Stimulated activated CD8-positive, alpha-beta memory T cell treated with anti-CD3 and anti-CD28 coated beads, Interleukin-12 subunit alpha, Interleukin-12 subunit beta, amount 100 ng/mL, for 24 hours (primary cell): ENCODE data around the gene ST6GALNAC4.
"Not testable (repeated sequence)": the region's sequence is repeated elsewhere in the genome, so short reads cannot be mapped to it uniquely, and the experiment has no call there.

Experiments used
- DNase-seq: peaks from one replicate; pipeline ENCODE4 v3.0.0-alpha.2; 2020; ENCODE audit errors: extremely low read depth

The ST6GALNAC4 gene

GRCh38 chr9:127885508-127886281 lies 31.1 kb downstream of the ST6GALNAC4 start:
- DNase-seq = no peak

DNA sequence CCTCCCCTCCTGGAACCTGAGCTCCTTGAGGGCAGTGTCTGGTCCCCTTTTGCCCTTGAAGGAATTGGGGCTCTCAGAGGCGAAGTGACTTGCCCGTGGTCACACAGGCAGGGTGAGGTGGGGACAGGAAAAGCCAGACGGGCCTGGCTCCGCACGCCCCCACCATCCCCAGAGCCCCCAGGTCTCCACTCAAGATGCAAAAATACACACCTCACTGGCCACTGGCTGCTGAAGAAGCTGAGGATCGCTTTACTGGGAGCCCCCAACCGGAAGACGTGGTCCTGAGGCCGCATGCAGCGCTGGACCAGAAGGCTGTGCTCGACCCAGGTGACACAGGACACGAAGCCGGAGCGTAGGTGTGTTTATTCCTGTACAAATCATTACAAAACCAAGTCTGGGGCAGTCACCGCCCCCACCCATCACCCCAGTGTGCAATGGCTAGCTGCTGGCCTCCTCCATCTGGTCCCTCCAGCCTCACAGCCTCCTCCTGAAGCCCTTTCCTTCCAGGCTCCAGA lies 31.8 kb downstream of the ST6GALNAC4 start:
- DNase-seq = no peak

- no peak for DNase-seq
These were observed 32.4 kb downstream of the ST6GALNAC4 start for GRCh38 chr9:127884427-127884911.

GRCh38 chr9:127883959-127884358 lies 32.9 kb downstream of the ST6GALNAC4 start:
- no peak for DNase-seq

DNA sequence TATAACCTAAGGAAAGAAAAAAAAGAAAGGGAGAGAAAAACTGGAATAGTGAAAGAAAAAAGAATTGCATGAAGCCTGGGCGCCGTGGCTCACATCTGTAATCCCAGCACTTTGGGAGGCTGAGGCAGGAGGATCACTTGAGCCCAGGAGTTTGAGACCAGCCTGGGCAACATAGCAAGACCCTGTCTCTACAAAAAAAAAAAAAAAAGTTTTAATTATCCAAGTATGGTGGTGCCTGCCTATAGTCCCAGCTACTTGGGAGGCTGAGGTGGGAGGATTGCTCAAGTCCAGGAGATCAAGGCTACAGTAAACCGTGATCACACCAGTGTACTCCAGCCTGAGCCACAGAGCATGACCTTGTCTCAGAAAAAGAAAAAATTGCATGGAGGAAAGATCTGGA lies 35.1 kb downstream of the ST6GALNAC4 start:
- DNase-seq = not testable (repeated sequence)

GRCh38 chr9:127880143-127880542 lies 36.7 kb downstream of the ST6GALNAC4 start:
- DNase-seq = no peak

GRCh38 chr9:127878652-127879390 lies 38.0 kb downstream of the ST6GALNAC4 start:
- DNase-seq = no peak

DNA sequence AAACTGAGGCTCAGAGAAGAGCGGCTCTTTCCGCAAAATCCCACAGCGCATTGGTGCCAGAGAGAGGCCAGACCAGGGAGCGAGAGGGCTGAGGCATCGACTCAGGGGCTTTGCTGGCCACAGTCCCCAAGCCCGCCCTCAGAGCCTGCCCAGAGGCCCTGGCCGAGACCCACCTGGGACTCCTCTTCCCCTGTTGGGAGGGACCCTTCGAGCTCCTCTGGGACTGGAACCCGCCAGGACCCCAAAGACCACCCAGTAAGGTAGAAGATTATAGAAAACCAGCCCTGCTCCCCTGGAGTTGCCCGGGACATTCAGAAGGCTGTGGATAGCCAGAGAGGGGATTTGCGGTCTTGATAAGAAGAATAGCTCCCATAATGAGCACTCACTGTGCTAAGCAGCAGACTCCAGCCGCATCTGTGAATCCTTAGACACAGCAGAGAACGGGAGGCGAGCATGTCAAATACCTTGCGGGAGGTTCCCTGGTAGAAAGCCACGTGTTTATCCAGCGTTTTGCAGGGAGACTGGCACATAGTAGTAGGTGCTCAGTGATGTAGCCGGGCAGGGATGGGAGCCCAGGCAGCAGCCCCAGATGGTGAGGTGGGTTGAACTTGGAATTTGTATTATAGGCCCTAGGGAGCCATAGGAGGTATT lies 38.7 kb downstream of the ST6GALNAC4 start:
- DNase-seq = no peak

DNA sequence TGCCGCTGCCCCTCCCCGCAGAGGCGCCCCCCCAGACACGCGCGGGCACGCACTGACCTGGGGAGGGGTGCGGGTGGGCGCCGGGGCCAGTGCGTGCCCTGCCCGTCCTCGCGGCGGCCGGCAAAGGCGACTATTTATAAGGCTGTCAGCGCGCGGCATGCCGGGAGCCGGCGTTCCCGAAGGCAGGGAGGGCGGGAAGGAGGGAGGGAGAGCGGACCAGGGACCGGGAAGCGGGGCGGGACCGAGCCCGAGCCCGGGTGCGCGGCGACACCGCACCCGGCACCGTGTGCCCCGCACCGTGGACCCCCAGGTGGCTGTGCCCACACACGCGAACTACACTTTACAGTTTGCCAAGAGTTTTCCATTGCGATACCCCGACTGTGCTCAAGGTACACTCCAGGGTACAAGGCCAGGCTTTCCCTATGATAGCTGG lies 39.3 kb downstream of the ST6GALNAC4 start, which contains the start of gene AK1:
AK1 (minus strand) TSS at position 110 of the 433 bp plus-strand sequence. CDS start 3,058 bp downstream, outside the sequence.
- DNase-seq = no peak

GRCh38 chr9:127876764-127877562 lies 39.9 kb downstream of the ST6GALNAC4 start:
- no peak for DNase-seq

- no peak for DNase-seq
These were observed 40.6 kb downstream of the ST6GALNAC4 start for GRCh38 chr9:127876026-127876763.

- DNase-seq = no peak
These were observed 41.4 kb downstream of the ST6GALNAC4 start for GRCh38 chr9:127875306-127875966.

DNA sequence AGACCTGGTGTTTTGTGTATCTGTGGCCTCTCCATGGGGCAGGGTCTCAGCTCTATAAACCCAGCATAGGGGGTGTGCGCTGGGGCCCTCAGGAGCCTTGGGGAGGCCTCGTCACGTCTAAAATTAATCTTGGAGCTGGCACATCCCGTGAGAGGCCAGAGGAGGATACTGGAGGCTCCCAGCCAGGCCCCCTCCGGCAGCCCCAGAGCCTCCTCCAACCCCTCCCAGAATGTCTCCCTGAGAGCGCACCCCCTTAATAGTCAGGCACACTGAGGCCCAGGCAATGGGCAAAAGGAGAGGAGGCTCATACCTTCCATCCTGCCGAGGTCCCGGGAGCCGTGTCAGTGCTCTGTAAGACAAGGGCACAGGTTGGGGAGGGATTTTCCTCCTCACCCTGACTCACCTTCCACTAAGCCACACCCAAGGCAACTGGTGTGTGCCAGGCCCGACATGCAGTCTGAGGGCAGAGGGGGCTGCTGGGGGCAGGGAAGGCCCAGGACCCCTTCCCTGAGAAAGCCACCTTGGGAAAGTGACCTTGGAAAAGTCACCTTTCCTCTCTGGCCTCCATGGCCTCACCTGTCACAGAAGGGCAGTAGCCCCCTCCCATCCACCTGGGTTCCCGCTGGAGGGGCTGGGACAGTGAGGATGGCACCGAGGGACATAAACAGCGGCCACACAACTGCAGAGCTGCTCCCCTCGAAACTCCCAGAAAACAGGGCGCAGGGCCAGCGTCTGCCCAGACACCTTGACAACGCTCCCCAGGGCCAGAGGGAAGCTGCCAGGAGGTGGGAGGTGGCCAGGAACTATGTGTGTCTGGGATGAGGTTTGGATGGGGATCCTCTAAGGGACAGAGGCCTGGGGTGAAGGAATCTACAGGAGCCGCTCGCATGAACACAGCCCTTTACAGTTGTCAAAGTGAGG lies 42.3 kb downstream of the ST6GALNAC4 start:
- no peak for DNase-seq

GRCh38 chr9:127873886-127874285 lies 43.0 kb downstream of the ST6GALNAC4 start:
- DNase-seq = no peak

GRCh38 chr9:127873223-127873691 lies 43.6 kb downstream of the ST6GALNAC4 start:
- DNase-seq = no peak

GRCh38 chr9:127872369-127873222 lies 44.2 kb downstream of the ST6GALNAC4 start:
- no peak for DNase-seq

GRCh38 chr9:127871531-127871930 lies 45.3 kb downstream of the ST6GALNAC4 start:
- DNase-seq = no peak

GRCh38 chr9:127870887-127871286 lies 46.0 kb downstream of the ST6GALNAC4 start:
- DNase-seq = no peak
